HG02943 (cell line): ENCODE results near the gene SEMA4G.
A peak's percentile ranks its signal among the peaks of the same experiment; 100 is the strongest.

Experiments
- ATAC-seq: cut with Tn5 transposase; IDR thresholded peaks from one replicate; pipeline ENCODE4 v1.9.1; 2021; ENCODE audit warnings: mild to moderate bottlenecking, low read depth, moderate library complexity; ENCODE audit not compliant: unreplicated experiment

Gene SEMA4G

GRCh38 chr10:100987685-100988049 lies 18.4 kb downstream of the SEMA4G start:
- ATAC-seq: no peak

- ATAC-seq: no peak
Observed at GRCh38 chr10:100988166-100988565, 18.9 kb downstream of the SEMA4G start.

DNA sequence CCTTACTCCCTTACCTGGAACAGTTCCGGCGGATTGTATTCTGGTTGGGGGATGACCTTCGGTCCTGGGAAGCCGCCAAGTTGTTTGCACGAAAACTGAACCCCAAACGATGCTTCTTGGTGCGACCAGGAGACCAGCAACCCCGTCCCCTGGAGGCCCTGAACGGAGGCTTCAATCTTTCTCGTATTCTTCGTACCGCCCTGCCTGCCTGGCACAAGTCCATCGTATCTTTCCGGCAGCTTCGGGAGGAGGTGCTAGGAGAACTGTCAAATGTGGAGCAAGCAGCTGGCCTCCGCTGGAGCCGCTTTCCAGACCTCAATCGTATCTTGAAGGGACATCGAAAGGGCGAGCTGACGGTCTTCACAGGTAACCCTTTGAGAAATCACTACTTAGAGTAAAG lies 19.8 kb downstream of the SEMA4G start:
- no peak for ATAC-seq

- no peak for ATAC-seq
Observed at GRCh38 chr10:100993986-100994708, 24.8 kb downstream of the SEMA4G start.

DNA sequence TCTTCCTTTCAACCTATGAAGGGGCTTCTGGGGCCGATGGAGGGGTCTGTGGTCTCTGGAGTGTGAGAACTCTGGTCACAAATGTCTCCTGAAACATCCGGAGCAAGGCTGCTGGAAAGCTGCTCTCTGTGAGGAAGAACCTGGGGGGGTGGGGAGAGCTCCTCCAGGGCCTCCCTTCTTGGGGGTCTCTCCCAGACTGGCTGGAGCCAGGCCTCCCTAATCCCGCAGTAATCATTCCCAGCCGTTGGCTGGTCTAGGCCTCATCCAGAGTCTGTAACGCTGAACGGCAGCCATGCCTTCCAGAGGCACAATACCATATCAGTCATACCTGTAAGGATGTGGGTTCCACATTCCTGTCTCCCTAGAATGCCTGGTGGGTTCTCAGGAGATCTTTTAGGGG lies 25.9 kb downstream of the SEMA4G start:
- ATAC-seq: no peak

GRCh38 chr10:100996678-100997359 lies 27.5 kb downstream of the SEMA4G start:
- no peak for ATAC-seq

- ATAC-seq: no peak
Observed at GRCh38 chr10:100997360-100998182, 28.3 kb downstream of the SEMA4G start.

GRCh38 chr10:100998183-100998990 lies 29.1 kb downstream of the SEMA4G start:
- no peak for ATAC-seq

DNA sequence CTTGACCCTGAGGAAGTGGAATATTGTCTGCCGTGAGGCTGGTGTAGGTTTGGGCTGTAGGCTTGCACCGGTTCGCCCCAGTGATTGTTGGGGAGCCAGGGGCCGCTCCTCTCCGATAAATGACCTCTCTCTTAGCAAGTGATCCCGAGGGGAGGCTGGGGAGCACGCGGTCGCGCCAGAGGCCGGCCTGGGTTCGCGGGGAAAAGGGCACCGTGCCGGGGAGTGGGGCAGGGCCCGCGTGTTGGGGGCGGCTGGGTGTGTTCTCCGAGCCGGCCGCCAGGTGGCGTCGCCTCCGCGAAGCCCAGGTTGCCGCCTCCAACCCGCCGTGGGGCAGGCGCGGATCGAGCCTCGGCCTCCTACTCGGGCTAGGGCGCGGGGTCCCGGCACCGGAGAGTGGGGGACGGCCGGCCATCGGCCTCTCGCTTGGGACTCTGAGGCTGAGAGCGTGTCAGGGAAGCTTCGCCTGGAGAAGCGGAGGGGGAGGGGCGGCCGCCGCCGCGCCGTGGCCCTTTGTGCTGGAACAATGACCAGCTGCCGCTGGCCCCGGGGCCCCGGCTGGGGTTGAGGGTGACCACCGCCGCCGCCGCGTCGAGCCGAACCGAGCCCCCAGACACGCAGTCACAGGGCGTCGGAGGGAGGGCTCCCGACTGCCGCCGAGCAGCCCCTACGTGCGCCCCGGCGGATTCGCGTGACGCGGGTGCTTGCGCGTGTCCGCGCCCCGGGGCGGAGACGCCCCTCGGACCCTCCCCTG lies 29.9 kb downstream of the SEMA4G start:
- ATAC-seq: peak; percentile 47

GRCh38 chr10:100999742-101000126 lies 30.4 kb downstream of the SEMA4G start, which contains the start of gene LZTS2:
TSS of gene LZTS2 (plus strand) at chr10:100999808. CDS start at chr10:101002539, 2,731 bp downstream.
- no peak for ATAC-seq

- no peak for ATAC-seq
Observed at GRCh38 chr10:101000127-101000914, 31.0 kb downstream of the SEMA4G start.

GRCh38 chr10:101000915-101001658 lies 31.8 kb downstream of the SEMA4G start:
- no peak for ATAC-seq

DNA sequence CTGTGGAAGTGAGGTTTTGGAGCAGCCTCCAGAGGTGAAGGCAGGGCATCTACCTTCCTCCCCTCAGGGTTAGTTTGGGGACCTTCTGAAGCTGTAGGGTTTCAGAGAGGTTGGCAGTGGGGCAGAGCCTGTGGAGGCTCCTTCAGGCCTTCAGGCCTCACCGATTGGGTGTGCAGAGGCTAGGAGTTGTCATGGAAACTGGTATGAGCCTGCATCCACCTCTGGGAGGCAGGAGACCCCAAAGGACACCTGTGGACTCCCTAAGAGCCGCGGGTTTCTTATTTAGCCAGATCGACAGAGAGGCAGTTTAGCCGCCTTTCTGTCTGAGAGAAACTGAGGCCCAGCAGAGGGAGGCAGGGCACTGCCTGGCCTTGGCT lies 32.3 kb downstream of the SEMA4G start:
- no peak for ATAC-seq

DNA sequence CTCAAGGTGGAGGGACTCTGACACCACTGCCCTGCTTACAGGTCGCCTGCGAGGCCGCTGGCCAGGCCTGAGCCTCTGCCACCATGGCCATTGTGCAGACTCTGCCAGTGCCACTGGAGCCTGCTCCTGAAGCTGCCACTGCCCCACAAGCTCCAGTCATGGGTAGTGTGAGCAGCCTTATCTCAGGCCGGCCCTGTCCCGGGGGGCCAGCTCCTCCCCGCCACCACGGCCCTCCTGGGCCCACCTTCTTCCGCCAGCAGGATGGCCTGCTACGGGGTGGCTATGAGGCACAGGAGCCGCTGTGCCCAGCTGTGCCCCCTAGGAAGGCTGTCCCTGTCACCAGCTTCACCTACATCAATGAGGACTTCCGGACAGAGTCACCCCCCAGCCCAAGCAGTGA lies 33.2 kb downstream of the SEMA4G start:
- ATAC-seq: no peak

GRCh38 chr10:101003639-101004206 lies 34.4 kb downstream of the SEMA4G start:
- no peak for ATAC-seq

- no peak for ATAC-seq
Observed at GRCh38 chr10:101005361-101005760, 36.1 kb downstream of the SEMA4G start.

DNA sequence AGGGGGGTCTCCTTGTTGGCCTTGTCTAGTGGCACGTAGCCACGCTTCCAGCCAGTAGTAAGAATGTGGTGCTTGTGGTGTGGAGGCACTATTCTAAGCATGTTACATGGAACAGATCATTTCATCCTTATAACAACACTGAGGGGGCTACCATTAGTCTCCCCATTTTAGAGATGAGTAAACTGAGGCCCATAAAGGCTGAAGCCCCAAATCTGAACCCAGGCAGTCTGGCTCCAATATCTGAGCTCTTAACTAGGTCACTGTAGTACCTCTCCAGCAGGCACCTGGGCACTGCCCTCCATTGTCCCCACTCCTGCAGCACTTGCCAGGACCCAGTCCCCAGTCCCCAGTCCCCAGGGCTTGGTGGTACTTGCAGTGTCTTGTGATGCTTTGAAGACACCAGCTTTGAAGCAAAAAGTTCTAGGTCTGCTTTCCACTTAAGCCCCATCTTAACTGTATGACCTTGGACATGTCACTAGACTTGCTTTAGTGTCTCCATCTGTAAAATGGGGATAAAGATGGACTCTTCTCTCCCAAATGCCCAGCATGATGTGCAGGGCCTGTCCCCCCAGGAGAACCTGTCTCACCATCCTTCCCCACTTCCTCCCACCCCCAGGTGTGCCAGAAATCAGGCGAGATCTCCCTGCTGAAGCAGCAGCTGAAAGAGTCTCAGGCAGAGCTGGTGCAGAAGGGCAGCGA lies 36.7 kb downstream of the SEMA4G start:
- ATAC-seq: no peak
